ENCODE data around the gene TSPAN4.

Gene TSPAN4

DNA sequence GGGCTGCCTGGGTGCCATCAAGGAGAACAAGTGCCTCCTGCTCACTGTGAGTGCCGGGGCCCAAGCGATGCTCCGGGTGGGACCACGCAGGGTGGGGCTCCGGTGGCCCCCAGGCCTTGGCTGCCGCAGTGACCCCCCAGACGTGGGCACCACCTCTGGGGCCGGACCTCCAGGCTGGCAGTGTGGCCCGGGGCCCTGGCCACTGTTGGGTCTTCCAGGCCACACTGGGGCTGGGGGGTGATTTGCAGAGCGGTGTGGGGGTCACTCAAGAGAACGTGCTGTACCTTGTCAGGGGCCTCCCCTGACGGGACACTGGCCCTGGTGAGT lies 20.0 kb downstream of the TSPAN4 start:
- Histone ChIP-seq H3K4me3 (replicated peaks; ENCODE audit: insufficient read depth, low read length) (no peak overlapping the region), H3K27ac (replicated peaks) (no peak overlapping the region), H3K27me3 (ENCODE audit: insufficient read depth, poor library complexity, severe bottlenecking) (peaks cover 2% of the 10 kb centered on the region)
- TF ChIP-seq SPI1 (IDR thresholded peaks at IDR 0.05; ENCODE audit: borderline replicate concordance, low read depth): no peak
- TF ChIP-seq, protein P1, sequence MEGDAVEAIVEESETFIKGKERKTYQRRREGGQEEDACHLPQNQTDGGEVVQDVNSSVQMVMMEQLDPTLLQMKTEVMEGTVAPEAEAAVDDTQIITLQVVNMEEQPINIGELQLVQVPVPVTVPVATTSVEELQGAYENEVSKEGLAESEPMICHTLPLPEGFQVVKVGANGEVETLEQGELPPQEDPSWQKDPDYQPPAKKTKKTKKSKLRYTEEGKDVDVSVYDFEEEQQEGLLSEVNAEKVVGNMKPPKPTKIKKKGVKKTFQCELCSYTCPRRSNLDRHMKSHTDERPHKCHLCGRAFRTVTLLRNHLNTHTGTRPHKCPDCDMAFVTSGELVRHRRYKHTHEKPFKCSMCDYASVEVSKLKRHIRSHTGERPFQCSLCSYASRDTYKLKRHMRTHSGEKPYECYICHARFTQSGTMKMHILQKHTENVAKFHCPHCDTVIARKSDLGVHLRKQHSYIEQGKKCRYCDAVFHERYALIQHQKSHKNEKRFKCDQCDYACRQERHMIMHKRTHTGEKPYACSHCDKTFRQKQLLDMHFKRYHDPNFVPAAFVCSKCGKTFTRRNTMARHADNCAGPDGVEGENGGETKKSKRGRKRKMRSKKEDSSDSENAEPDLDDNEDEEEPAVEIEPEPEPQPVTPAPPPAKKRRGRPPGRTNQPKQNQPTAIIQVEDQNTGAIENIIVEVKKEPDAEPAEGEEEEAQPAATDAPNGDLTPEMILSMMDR (IDR thresholded peaks at IDR 0.05; ENCODE audit: insufficient read depth, low read length): no peak
- TF ChIP-seq GABPA (IDR thresholded peaks at IDR 0.05; ENCODE audit: low read depth): no peak
- no peak; the same call in 1 of the 2 replicates for TF ChIP-seq POLR2AphosphoS5 (IDR thresholded peaks at IDR 0.05; ENCODE audit: low read depth)
- TF ChIP-seq, protein P2, sequence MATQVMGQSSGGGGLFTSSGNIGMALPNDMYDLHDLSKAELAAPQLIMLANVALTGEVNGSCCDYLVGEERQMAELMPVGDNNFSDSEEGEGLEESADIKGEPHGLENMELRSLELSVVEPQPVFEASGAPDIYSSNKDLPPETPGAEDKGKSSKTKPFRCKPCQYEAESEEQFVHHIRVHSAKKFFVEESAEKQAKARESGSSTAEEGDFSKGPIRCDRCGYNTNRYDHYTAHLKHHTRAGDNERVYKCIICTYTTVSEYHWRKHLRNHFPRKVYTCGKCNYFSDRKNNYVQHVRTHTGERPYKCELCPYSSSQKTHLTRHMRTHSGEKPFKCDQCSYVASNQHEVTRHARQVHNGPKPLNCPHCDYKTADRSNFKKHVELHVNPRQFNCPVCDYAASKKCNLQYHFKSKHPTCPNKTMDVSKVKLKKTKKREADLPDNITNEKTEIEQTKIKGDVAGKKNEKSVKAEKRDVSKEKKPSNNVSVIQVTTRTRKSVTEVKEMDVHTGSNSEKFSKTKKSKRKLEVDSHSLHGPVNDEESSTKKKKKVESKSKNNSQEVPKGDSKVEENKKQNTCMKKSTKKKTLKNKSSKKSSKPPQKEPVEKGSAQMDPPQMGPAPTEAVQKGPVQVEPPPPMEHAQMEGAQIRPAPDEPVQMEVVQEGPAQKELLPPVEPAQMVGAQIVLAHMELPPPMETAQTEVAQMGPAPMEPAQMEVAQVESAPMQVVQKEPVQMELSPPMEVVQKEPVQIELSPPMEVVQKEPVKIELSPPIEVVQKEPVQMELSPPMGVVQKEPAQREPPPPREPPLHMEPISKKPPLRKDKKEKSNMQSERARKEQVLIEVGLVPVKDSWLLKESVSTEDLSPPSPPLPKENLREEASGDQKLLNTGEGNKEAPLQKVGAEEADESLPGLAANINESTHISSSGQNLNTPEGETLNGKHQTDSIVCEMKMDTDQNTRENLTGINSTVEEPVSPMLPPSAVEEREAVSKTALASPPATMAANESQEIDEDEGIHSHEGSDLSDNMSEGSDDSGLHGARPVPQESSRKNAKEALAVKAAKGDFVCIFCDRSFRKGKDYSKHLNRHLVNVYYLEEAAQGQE (IDR thresholded peaks at IDR 0.05; ENCODE audit: insufficient replicate concordance, low read depth): no peak
- DNase-seq (ENCODE audit: low read depth in 1 of 2, low spot score in 1 of 2): no peak

DNA sequence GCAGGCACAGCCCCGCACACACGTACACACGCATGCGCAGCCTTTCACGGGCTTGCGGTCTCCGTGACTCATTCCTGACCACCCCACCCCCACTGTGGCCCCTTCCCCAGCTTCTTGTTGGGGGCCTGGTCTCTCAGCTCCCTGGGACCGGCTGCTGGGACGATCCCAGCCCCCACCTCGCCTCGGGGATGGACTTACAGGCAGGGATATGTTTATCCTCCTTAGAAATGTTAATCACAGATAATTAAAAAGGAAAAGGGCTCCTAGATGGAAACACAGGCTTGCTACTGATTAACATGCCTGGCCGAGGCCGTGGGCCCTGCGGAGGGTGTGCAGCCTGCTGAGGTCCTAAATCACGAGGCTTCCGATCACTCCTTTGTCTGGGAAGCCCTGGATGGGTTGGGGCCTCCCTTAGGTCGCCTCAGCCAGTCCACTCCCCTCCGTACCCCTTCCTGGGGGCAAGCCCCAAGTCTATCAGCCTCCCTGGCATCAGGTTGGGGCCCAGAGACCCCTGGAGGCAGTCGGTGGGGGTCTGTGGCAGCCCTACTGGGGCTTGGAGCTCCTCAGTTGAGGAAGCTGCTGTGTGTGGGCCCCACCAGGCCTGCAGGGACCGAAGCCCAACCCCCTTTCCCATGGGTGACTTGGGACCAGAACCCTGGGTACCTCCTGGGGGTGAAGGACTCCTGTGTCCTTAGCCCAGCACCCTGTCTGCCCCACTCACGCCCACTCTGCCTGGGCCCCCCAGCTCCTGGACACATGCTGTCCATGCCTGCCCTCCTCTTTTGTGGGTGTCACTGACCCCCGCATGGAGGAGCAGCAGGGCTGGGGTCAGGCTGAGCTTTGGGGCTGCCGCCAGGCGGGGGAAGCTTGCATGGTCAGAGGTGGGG lies 20.6 kb downstream of the TSPAN4 start:
- no peak overlapping the region for H3K27ac ChIP-seq (replicated peaks)

DNA sequence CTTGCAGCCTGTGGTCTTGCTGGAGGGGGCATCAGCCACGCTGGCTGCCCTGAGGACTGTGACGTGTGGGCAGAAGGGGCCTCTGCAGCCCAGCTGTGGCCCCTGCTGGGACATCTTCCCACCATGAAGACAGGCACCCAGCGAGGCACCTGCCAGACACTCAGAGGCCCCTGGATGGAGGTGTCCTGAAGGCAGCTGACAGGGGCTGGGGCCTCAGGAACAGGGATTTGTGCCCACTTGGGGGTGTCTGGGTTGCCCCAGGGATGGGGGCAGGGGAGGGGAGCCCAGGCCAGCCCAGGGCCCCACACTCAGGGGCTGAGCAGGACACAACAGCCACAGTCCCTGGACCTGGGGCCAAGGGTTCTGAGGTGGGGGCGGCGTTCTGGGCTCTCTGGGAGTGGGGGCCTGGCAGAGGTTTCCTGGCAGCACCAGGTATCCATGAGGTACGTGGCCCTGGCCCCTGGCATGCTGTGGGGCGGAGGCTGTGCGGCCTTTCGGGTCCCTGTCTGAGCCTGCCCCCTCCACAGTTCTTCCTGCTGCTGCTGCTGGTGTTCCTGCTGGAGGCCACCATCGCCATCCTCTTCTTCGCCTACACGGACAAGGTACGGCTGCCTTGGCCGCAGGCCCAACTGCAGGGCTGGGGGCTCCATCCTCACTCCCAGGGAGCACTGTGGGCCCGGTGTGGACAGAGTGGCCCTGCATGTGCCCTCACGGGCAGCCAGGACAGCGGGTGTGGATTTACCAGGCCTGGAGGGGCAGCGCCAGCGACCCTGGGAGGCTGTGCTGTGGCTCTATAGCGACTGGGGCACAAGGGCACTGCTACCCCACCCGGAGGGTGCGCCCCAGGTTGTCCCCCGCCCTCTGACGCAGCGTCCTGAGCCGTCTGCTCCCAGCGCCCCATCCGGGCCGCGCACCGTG lies 21.5 kb downstream of the TSPAN4 start:
- no peak overlapping the region for H3K27ac ChIP-seq (replicated peaks)
- no peak for DNase-seq (ENCODE audit: low read depth in 1 of 2, low spot score in 1 of 2)
- TF ChIP-seq POLR2AphosphoS5 (IDR thresholded peaks at IDR 0.05; ENCODE audit: low read depth): 0 out of 2 replicates have a peak, but pooled peaks have one; percentile 14
- TF ChIP-seq, protein P2 (IDR thresholded peaks at IDR 0.05; ENCODE audit: insufficient replicate concordance, low read depth): no peak

More for the DNA sequence above, 20.6 kb downstream of the TSPAN4 start:
- Histone ChIP-seq H3K4me3 (replicated peaks; ENCODE audit: insufficient read depth, low read length) (no peak overlapping the region), H3K27me3 (ENCODE audit: insufficient read depth, poor library complexity, severe bottlenecking) (peaks cover 2% of the 10 kb centered on the region)
- TF ChIP-seq POLR2AphosphoS5 (IDR thresholded peaks at IDR 0.05; ENCODE audit: low read depth): no peak
- no peak for TF ChIP-seq GABPA (IDR thresholded peaks at IDR 0.05; ENCODE audit: low read depth)
- TF ChIP-seq, protein P2 (IDR thresholded peaks at IDR 0.05; ENCODE audit: insufficient replicate concordance, low read depth): no peak
- no peak for TF ChIP-seq SPI1 (IDR thresholded peaks at IDR 0.05; ENCODE audit: borderline replicate concordance, low read depth)
- TF ChIP-seq, protein P1 (IDR thresholded peaks at IDR 0.05; ENCODE audit: insufficient read depth, low read length): no peak
- DNase-seq (ENCODE audit: low read depth in 1 of 2, low spot score in 1 of 2): no peak

More for the DNA sequence above, 21.5 kb downstream of the TSPAN4 start:
- H3K4me3 ChIP-seq (replicated peaks; ENCODE audit: insufficient read depth, low read length): no peak overlapping the region
- H3K27me3 ChIP-seq (ENCODE audit: insufficient read depth, poor library complexity, severe bottlenecking): peaks cover 2% of the 10 kb centered on the region
